GM18505 (cell line): ENCODE data around the gene TOR1AIP2.

Experiments used
- ATAC-seq: cut with Tn5 transposase; IDR thresholded peaks from one replicate; pipeline ENCODE4 v1.9.1; 2021; ENCODE audit not compliant: unreplicated experiment
- POLR2A ChIP-seq: IDR thresholded peaks from 4 replicates; pipeline ENCODE4 v1.6.1; 2011; ENCODE audit warnings: borderline replicate concordance; ENCODE audit not compliant: insufficient read depth, insufficient read length; ENCODE audit errors: extremely low read depth

Gene TOR1AIP2

DNA sequence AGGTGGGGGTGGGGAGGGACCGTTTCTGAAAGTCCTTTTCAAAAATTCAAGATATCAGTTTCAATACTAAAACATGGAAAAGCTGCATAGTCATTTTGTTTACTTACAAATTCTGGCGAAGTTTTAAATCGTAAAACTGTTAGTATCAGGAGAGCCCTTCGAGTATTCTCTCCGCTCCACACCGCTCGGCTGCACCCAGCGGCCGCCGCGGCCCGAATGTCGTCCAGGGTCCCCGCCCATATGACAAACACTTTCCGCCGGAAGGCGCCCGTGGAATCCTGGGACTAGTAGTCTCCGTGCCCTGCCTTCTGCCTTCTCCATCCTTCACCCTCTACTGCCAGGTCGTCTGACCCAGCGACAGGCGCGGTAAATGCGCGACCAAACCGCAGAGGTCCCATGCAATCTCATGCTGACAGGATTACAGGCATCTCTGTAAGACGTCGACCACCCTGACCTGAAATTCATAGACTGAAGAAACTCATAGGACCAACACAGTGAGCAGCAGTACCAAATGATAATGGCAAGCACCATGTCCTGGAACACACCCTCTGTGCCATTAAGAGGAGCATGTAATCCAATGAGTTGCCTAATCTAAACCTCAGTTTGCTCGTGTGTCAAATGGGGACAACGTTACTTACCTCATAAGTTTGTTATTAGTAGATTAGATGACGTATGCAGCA is at the start of gene TOR1AIP2:
TOR1AIP2 (minus strand) TSS at position 218 of the 680 bp plus-strand sequence. CDS start 25,138 bp downstream, outside the sequence.
- peak; percentile 98 for TF ChIP-seq POLR2A
- peak; percentile 50 for ATAC-seq

GRCh38 chr1:179926850-179927205 is 49.2 kb upstream of the TOR1AIP2 start:
- no peak for TF ChIP-seq POLR2A
- no peak for ATAC-seq

GRCh38 chr1:179925922-179926849 is 48.6 kb upstream of the TOR1AIP2 start:
- no peak for TF ChIP-seq POLR2A
- ATAC-seq = no peak

DNA sequence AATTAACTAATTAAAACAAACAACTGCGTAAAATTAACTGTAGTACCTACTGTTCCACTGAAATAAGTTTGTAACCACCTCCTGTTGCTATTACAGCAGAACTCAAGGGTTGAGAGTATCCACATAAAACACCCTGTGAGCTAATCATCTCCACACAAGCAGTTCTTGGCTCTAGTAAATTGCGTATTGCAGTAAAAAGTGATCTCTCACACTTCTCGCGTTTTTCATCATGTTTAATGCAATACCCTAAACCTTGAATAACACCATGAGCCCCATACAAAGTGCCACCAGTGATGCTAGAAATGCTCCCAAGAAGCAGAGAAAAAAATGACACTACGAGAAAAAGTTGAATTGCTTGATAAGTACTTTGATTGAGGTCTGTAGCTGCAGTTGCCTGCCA is 47.7 kb upstream of the TOR1AIP2 start:
- TF ChIP-seq POLR2A = no peak

GRCh38 chr1:179924268-179924667 is 46.7 kb upstream of the TOR1AIP2 start:
- no peak for ATAC-seq
- TF ChIP-seq POLR2A = no peak

More for the DNA sequence above, 47.7 kb upstream of the TOR1AIP2 start:
- no peak for ATAC-seq

- TF ChIP-seq POLR2A = no peak
- no peak for ATAC-seq
Measured at GRCh38 chr1:179923029-179923428, 45.4 kb upstream of the TOR1AIP2 start.

- no peak for TF ChIP-seq POLR2A
- ATAC-seq = no peak
Measured at GRCh38 chr1:179921981-179922872, 44.6 kb upstream of the TOR1AIP2 start.

DNA sequence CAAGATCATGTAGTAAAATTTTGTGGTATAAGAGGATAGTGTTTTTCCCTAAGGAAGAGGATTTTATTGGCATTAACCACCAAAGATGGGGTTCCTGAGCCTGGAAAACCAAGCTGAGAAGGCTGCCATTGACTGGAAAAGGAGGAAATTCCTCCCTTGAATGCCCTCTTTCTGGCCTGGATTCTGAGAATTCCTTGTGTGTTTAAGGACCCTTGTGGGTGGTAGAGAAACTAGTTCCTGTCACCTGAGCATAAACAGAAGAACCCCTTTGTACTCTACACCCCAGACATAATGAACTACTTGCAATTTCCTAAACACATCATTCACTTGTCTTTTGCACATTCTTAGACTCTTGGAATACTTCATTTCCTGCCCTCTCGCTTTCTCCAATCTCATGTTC is 43.9 kb upstream of the TOR1AIP2 start:
- no peak for TF ChIP-seq POLR2A
- ATAC-seq = no peak

- no peak for TF ChIP-seq POLR2A
Measured at GRCh38 chr1:179917601-179918429, 40.2 kb upstream of the TOR1AIP2 start.

GRCh38 chr1:179911812-179912211 is 34.2 kb upstream of the TOR1AIP2 start:
- no peak for ATAC-seq
- no peak for TF ChIP-seq POLR2A

More at GRCh38 chr1:179917601-179918429, 40.2 kb upstream of the TOR1AIP2 start:
- no peak for ATAC-seq

- no peak for TF ChIP-seq POLR2A
- ATAC-seq = no peak
Measured at GRCh38 chr1:179910934-179911333, 33.3 kb upstream of the TOR1AIP2 start.

DNA sequence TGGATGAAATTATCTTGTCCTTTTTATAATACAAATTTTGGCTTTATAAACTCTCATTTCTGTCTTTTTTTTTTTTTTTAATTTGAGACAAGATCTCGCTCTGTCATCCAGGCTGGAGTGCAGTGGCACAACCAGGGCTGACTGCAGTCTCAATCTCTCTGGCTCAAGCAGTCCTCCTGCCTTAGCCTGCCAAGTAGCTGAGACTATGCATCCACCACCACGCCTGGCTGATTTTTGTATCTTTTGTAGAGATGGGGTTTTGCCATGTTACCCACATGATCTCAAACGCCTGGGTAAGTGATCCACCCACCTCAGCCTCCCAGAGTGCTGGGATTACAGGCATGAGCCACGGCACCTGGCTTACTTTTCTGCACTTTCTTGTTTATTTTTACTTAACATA is 12.0 kb upstream of the TOR1AIP2 start:
- no peak for ATAC-seq
- no peak for TF ChIP-seq POLR2A
